Heart left ventricle (tissue), 16 donors: ENCODE measurements around the gene ZNF627. TPM values are rescaled to one million over a fixed set of nuclear protein-coding genes. Genes with fewer than 3 reads are reported as not detected.
"Not testable (repeated sequence)": the region's sequence is repeated elsewhere in the genome, so short reads cannot be mapped to it uniquely, and the experiment has no call there.

Experiments
- ATAC-seq, 4 donors: fragments of 200-7000 bp; cut with Tn5 transposase; one replicate each; pipeline ENCODE4 v1.9.1; 2020 to 2022; ENCODE audit warnings: moderate library complexity in 4 of 4, mild to moderate bottlenecking in 3 of 4, moderate number of reproducible peaks in 1 of 4
- DNase-seq, 5 donors: peaks; one replicate each; pipeline ENCODE4 v3.0.0-alpha.2; 2020
- H3K27ac ChIP-seq, 12 donors: fragments of 200-600 bp; sonication (generic) in 4 of 12; one replicate each; pipeline versions ENCODE4 v1.5.0 to v1.8.0; 2016 to 2022; ENCODE audit warnings: mild to moderate bottlenecking in 2 of 12
- H3K27me3 ChIP-seq, 9 donors: fragments of 200-600 bp; sonication (generic) in 2 of 9; one replicate each; pipeline versions ENCODE4 v1.5.1 to v1.8.0; 2016 to 2022; ENCODE audit warnings: mild to moderate bottlenecking in 3 of 9
- H3K36me3 ChIP-seq, 9 donors: fragments of 200-600 bp; sonication (generic) in 2 of 9; one replicate each; pipeline versions ENCODE4 v1.5.0 to v1.8.0; 2018 to 2022; ENCODE audit warnings: mild to moderate bottlenecking in 2 of 9
- H3K4me1 ChIP-seq, 12 donors: fragments of 200-600 bp; sonication (generic) in 4 of 12; one replicate each; pipeline versions ENCODE4 v1.5.0 to v1.8.0; 2016 to 2022; ENCODE audit warnings: mild to moderate bottlenecking in 3 of 12
- H3K4me3 ChIP-seq, 12 donors: fragments of 200-600 bp; sonication (generic) in 4 of 12; one replicate each; pipeline versions ENCODE4 v1.5.0 to v1.8.0; 2017 to 2022; ENCODE audit warnings: mild to moderate bottlenecking in 9 of 12, moderate library complexity in 4 of 12
- H3K9me3 ChIP-seq, 12 donors: fragments of 200-600 bp; sonication (generic) in 4 of 12; one replicate each; pipeline versions ENCODE4 v1.5.0 to v1.8.0; 2016 to 2022; ENCODE audit warnings: mild to moderate bottlenecking in 1 of 12
- CTCF ChIP-seq, 12 donors: fragments of 200-600 bp; sonication (generic) in 4 of 12; IDR thresholded peaks; one replicate each; pipeline versions ENCODE4 v1.5.0 to v1.8.0; 2018 to 2022; ENCODE audit warnings: antibody characterized with exemption in 12 of 12, mild to moderate bottlenecking in 5 of 12
- POLR2A ChIP-seq, 2 donors: fragments of 450-650 bp; IDR thresholded peaks; one replicate each; pipeline ENCODE4 v1.6.1; 2017; ENCODE audit warnings: antibody characterized with exemption in 2 of 2, mild to moderate bottlenecking in 2 of 2, moderate library complexity in 2 of 2
- WGBS, 4 donors: extraction: QIAGEN DNeasy Blood & Tissue Kit in 2 of 4; methylation state at CpG; one replicate each; pipeline versions ENCODE4 v1.1.5 to v1.1.7; 2013 to 2018; 5-methylcytosine and 5-hydroxymethylcytosine counted together
- intact Hi-C, 10 donors: fragments of 100-400 bp; cut with DNase I; formaldehyde crosslinking; loops; one replicate each; pipeline versions ENCODE4 v1.11.1 to v1.14.2; 2022
- polyA plus RNA-seq, 2 donors: library from polyadenylated mRNA; stranded (reverse); fragments of 200-250 nt; gene quantifications; one replicate each; pipeline ENCODE4 v1.2.3, GENCODE V29; 2013
- total RNA-seq, 9 donors: library from RNA; depleted of rRNA in 2 of 9; stranded (reverse); fragments of >200 nt in 2 of 9; fragmentation: NEBNext Ultra II Directional in 3 of 9; extraction: Animal tissue kit (Norgen Biotek cat#: 25700) in 3 of 9; gene quantifications; one replicate each; pipeline versions ENCODE4 v1.1.0 to v1.2.4, GENCODE V29; 2016 to 2023
- donor health status: ischemic (EF 13 %, LVEDD 7.1; RV severe dilation, severe dysfunction).
- donor health status: healthy with polysubstance abuse.
- donor health status: DM: no; HTN: yes; CAD: no.
- donor health status: DM: no; HTN: no; CAD: no.
- donor health status: ischemic (EF 25% LVEDD 6.9; RV normal size, moderate dysfunction).
- donor health status: ischemic (EF 25% LVEDD 5.7; RV mildly dilated, moderate dysfunction).
- donor health status: healthy.
- donor health status: DM: yes; HTN: yes; CAD: no.
- donor health status: ischemic (EF 35%, LVEDD 5.7; RV mildly dilated, moderate dysfunction).
- donor health status: nonischemic (EF 11% LVEDD 7.7; RV severe dilation, severe dysfunction).
- donor health status: DM: yes; HTN: yes; CAD: no.
- donor health status: PGD.
- donor health status: ischemic (EF 29% LVEDD 5.4; RV normal size, mild dysfunction).
- donor health status: nonischemic (EF 23%, LVEDD 6.1; RV moderate dilation, normal function).

Gene ZNF627
- total and polyA plus RNA-seq, 11 donors, result 2.5 to 9.2 (median 5.5) TPM

GRCh38 chr19:11612816-11613511, 15.7 kb downstream of the ZNF627 start:
- 88 to 97% (median 93%) methylated on average over 5 of the region's 5 CpGs for WGBS, 4 donors
- no peak for TF ChIP-seq CTCF (IDR thresholded peaks at IDR 0.05)
- no peak for TF ChIP-seq POLR2A (IDR thresholded peaks at IDR 0.05)

GRCh38 chr19:11617180-11618062, 20.1 kb downstream of the ZNF627 start:
- H3K9me3 ChIP-seq, result peaks cover 0 to 31% (median 19%) of the 10 kb centered on the region in 12 donors
- intact Hi-C loops, result no loop called here
- 97 to 98% (median 98%) methylated on average over 19 of the region's 19 CpGs for WGBS, 4 donors
- H3K27me3 ChIP-seq, result no peaks in the 10 kb centered on the region
- H3K4me3 ChIP-seq, result no peak overlapping the region
- H3K36me3 ChIP-seq, result peaks cover 17 to 77% (median 69%) of the 10 kb centered on the region in 9 donors
- no peak for TF ChIP-seq POLR2A (IDR thresholded peaks at IDR 0.05)
- no peak for TF ChIP-seq CTCF (IDR thresholded peaks at IDR 0.05)
- DNase-seq, result no peak
- H3K27ac ChIP-seq, result no peak overlapping the region
- no peak for ATAC-seq
- no peaks in the 10 kb centered on the region for H3K4me1 ChIP-seq

More at GRCh38 chr19:11612816-11613511, 15.7 kb downstream of the ZNF627 start:
- ATAC-seq (no peak), DNase-seq (no peak)
- H3K36me3 ChIP-seq, result peaks cover 17 to 41% (median 38%) of the 10 kb centered on the region in 9 donors
- intact Hi-C loops, result no loop called here
- H3K9me3 ChIP-seq, result peaks cover 0 to 23% (median 14%) of the 10 kb centered on the region in 12 donors
- no peak overlapping the region for H3K27ac ChIP-seq
- H3K4me1 ChIP-seq, result peaks cover 0 to 5% (median 0%) of the 10 kb centered on the region in 12 donors
- no peak overlapping the region for H3K4me3 ChIP-seq
- H3K27me3 ChIP-seq, result no peaks in the 10 kb centered on the region

- intact Hi-C loops, result no loop called here
- DNase-seq (no peak), ATAC-seq (no peak)
- Histone ChIP-seq H3K27ac (no peak overlapping the region), H3K4me3 (no peak overlapping the region), H3K27me3 (peaks cover 0 to 12% (median 0%) of the 10 kb centered on the region in 9 donors), H3K4me1 (peaks cover 0 to 17% (median 7%) of the 10 kb centered on the region in 12 donors), H3K36me3 (peaks cover 17 to 61% (median 55%) of the 10 kb centered on the region in 9 donors), H3K9me3 (peaks cover 0 to 31% (median 19%) of the 10 kb centered on the region in 12 donors)
- TF ChIP-seq CTCF (IDR thresholded peaks at IDR 0.05) (no peak), POLR2A (IDR thresholded peaks at IDR 0.05) (no peak)
- WGBS, 4 donors, result 72 to 97% (median 82%) methylated on average over 4 of the region's 4 CpGs
Measured at GRCh38 chr19:11620553-11620952, 23.3 kb downstream of the ZNF627 start.

- H3K4me3 ChIP-seq, ATAC-seq, H3K27ac ChIP-seq, intact Hi-C loops, DNase-seq: not testable (repeated sequence)
- Histone ChIP-seq H3K36me3 (peaks cover 5 to 42% (median 36%) of the 10 kb centered on the region in 9 donors), H3K9me3 (peaks cover 0 to 17% (median 10%) of the 10 kb centered on the region in 12 donors), H3K27me3 (peaks cover 0 to 12% (median 0%) of the 10 kb centered on the region in 9 donors), H3K4me1 (peaks cover 0 to 17% (median 7%) of the 10 kb centered on the region in 12 donors)
- 57 to 76% (median 65%) methylated on average over 3 of the region's 3 CpGs for WGBS, 4 donors
Measured at GRCh38 chr19:11622401-11622800, 25.1 kb downstream of the ZNF627 start.
